GM23338 (cell line): ENCODE measurements around the gene ING2. TPM values are rescaled to one million over a fixed set of nuclear protein-coding genes. Genes with fewer than 3 reads are reported as not detected.
"Not testable (repeated sequence)": the region's sequence is repeated elsewhere in the genome, so short reads cannot be mapped to it uniquely, and the experiment has no call there.

Experiments
- ATAC-seq: fragments of 200-7000 bp; cut with Tn5 transposase; 3 replicates; pipeline ENCODE4 v1.9.1; 2020
- DNase-seq: peaks from one replicate; pipeline ENCODE4 v3.0.0-alpha.2; 2015; ENCODE audit warnings: low spot score
- H2AFZ ChIP-seq: fragments of 200-600 bp; sonication (generic); 2 replicates; pipeline ENCODE4 v1.8.0; 2016; ENCODE audit warnings: antibody characterized with exemption, mild to moderate bottlenecking, moderate library complexity
- H3F3A ChIP-seq: fragments of 200-600 bp; sonication (generic); replicated peaks from 2 replicates; pipeline ENCODE4 v1.8.0; 2017; ENCODE audit warnings: antibody characterized with exemption, mixed run types, low read depth
- H3K27ac ChIP-seq: fragments of 200-600 bp; sonication (generic); 2 replicates; pipeline ENCODE4 v1.6.1; 2016; ENCODE audit warnings: low read depth
- H3K27me3 ChIP-seq: fragments of 200-600 bp; sonication (generic); 2 replicates; pipeline ENCODE4 v1.8.0; 2016; ENCODE audit warnings: mild to moderate bottlenecking, mixed run types, moderate library complexity; ENCODE audit not compliant: insufficient read depth
- H3K36me3 ChIP-seq: fragments of 200-600 bp; sonication (generic); 2 replicates; pipeline ENCODE4 v1.8.0; 2016; ENCODE audit warnings: mild to moderate bottlenecking; ENCODE audit not compliant: insufficient read depth
- H3K4me1 ChIP-seq: fragments of 200-600 bp; sonication (generic); 2 replicates; pipeline ENCODE4 v1.8.0; 2016; ENCODE audit warnings: mild to moderate bottlenecking, moderate library complexity; ENCODE audit not compliant: insufficient read depth
- H3K4me2 ChIP-seq: fragments of 200-600 bp; sonication (generic); 2 replicates; pipeline ENCODE4 v1.7.1; 2017; ENCODE audit warnings: mixed run types
- H3K4me3 ChIP-seq: fragments of 200-600 bp; sonication (generic); 2 replicates; pipeline ENCODE4 v1.6.1; 2016; ENCODE audit warnings: mixed run types
- H3K79me2 ChIP-seq: fragments of 200-600 bp; sonication (generic); replicated peaks from 2 replicates; pipeline ENCODE4 v1.8.0; 2017; ENCODE audit warnings: mild to moderate bottlenecking; ENCODE audit not compliant: insufficient read depth
- H3K9me2 ChIP-seq: fragments of 200-600 bp; sonication (generic); 2 replicates; pipeline ENCODE4 v1.8.0; 2017; ENCODE audit not compliant: insufficient read depth
- H4K20me1 ChIP-seq: fragments of 200-600 bp; sonication (generic); replicated peaks from 2 replicates; pipeline ENCODE4 v1.8.0; 2017; ENCODE audit warnings: mild to moderate bottlenecking; ENCODE audit not compliant: insufficient read depth
- H3K27ac Mint-ChIP-seq: 2 replicates; pipeline ENCODE4 v1.8.0; 2020; ENCODE audit warnings: inconsistent platforms, mild to moderate bottlenecking, moderate library complexity, mixed read lengths
- H3K27me3 Mint-ChIP-seq: 3 replicates; pipeline ENCODE4 v1.8.0; 2022; ENCODE audit warnings: low read depth, mild to moderate bottlenecking, moderate library complexity, mixed read lengths, inconsistent platforms; ENCODE audit not compliant: insufficient read depth, poor library complexity
- H3K36me3 Mint-ChIP-seq: 3 replicates; pipeline ENCODE4 v1.8.0; 2021; ENCODE audit warnings: low read depth, mild to moderate bottlenecking, inconsistent platforms, moderate library complexity, mixed read lengths
- H3K4me1 Mint-ChIP-seq: 3 replicates; pipeline ENCODE4 v1.8.0; 2020; ENCODE audit warnings: mild to moderate bottlenecking, inconsistent platforms, mixed read lengths
- H3K4me3 Mint-ChIP-seq: 3 replicates; pipeline ENCODE4 v1.8.0; 2021; ENCODE audit warnings: moderate library complexity, mild to moderate bottlenecking, inconsistent platforms, mixed read lengths
- H3K9me3 Mint-ChIP-seq: 3 replicates; pipeline ENCODE4 v1.8.0; 2020; ENCODE audit warnings: moderate library complexity, mild to moderate bottlenecking, inconsistent platforms, mixed read lengths
- CREB1 ChIP-seq: fragments of 250-450 bp; sonication (Bioruptor Pico); IDR thresholded peaks from 2 replicates; pipeline ENCODE4 v1.5.0; 2020; ENCODE audit warnings: low read depth, mild to moderate bottlenecking, moderate library complexity
- EZH2 ChIP-seq: fragments of 200-600 bp; sonication (generic); IDR thresholded peaks from one replicate; pipeline ENCODE4 v1.8.0; 2017; ENCODE audit warnings: antibody characterized with exemption, mild to moderate bottlenecking, low read depth; ENCODE audit not compliant: unreplicated experiment
- JUNB ChIP-seq: IDR thresholded peaks from one replicate; pipeline ENCODE4 v1.6.1; 2016; ENCODE audit warnings: antibody characterized with exemption; ENCODE audit not compliant: unreplicated experiment
- NANOG ChIP-seq: IDR thresholded peaks from 2 replicates; pipeline ENCODE4 v1.6.1; 2016; ENCODE audit warnings: antibody characterized with exemption, borderline replicate concordance
- STAT1 ChIP-seq: IDR thresholded peaks from one replicate; pipeline ENCODE4 v1.6.1; 2016; ENCODE audit warnings: antibody characterized with exemption; ENCODE audit not compliant: unreplicated experiment
- ZNF114 ChIP-seq: fragments of 250-450 bp; sonication (Bioruptor Pico); IDR thresholded peaks from 2 replicates; pipeline ENCODE4 v1.5.0; 2020; ENCODE audit warnings: mild to moderate bottlenecking, moderate library complexity
- ZNF331 ChIP-seq: fragments of 250-450 bp; sonication (Bioruptor Pico); IDR thresholded peaks from 2 replicates; pipeline ENCODE4 v1.5.0; 2020; ENCODE audit warnings: low read depth, mild to moderate bottlenecking, moderate library complexity
- polyA plus RNA-seq: library from polyadenylated mRNA; unstranded; fragments of >200 nt; fragmentation: Nextera tagmentation; extraction: Ambion mirVana; gene quantifications from 2 replicates; pipeline ENCODE4 v1.2.1, GENCODE V29; 2016
- total RNA-seq: library from RNA; depleted of rRNA; stranded (reverse); fragments of >200 nt; shearing (Covaris generic); gene quantifications from 2 replicates; pipeline ENCODE4 v1.2.3, GENCODE V29; 2014
- TF ChIP-seq, protein P1 (sequence below): IDR thresholded peaks from 2 replicates; pipeline ENCODE4 v1.6.1; 2016; ENCODE audit warnings: antibody characterized with exemption
- TF ChIP-seq, protein P2 (sequence below), 2 experiments: fragments of 200-600 bp in 1 of 2; sonication (generic) in 1 of 2; conservative IDR thresholded peaks; 2 replicates each; pipeline versions ENCODE4 v1.5.1 to v1.6.1; 2016 to 2017; ENCODE audit warnings: antibody characterized with exemption in 2 of 2, low read depth in 2 of 2, mild to moderate bottlenecking in 2 of 2, moderate library complexity in 1 of 2
- TF ChIP-seq, protein P3 (sequence below): fragments of 250-450 bp; sonication (Bioruptor Pico); IDR thresholded peaks from 2 replicates; pipeline ENCODE4 v1.5.0; 2020; ENCODE audit warnings: mild to moderate bottlenecking, moderate library complexity

ING2 gene
- total and polyA plus RNA-seq, 2 experiments from 2014 or later: 21.5 to 34.2 TPM

DNA sequence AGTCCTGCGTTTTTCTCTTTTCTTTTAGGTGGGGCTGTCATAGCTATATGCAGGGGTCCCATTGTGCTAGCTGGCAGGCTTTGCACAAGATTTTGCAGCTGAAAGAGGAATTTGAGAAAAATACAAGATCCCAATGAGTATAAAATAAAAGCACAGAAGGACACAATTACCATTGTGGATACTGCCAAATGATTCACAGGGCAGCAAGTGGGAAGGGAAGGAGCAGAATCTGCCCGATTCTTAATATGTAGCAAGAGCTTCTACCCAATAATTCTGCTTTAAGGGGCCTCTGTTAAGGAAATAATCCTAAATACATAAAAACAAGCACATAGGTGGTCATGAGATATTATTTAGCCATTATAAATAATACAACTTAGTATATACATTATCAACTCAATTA, 25.9 kb upstream of the ING2 start (continued):
- TF ChIP-seq, protein P1, sequence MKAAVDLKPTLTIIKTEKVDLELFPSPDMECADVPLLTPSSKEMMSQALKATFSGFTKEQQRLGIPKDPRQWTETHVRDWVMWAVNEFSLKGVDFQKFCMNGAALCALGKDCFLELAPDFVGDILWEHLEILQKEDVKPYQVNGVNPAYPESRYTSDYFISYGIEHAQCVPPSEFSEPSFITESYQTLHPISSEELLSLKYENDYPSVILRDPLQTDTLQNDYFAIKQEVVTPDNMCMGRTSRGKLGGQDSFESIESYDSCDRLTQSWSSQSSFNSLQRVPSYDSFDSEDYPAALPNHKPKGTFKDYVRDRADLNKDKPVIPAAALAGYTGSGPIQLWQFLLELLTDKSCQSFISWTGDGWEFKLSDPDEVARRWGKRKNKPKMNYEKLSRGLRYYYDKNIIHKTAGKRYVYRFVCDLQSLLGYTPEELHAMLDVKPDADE: no peak

DNA sequence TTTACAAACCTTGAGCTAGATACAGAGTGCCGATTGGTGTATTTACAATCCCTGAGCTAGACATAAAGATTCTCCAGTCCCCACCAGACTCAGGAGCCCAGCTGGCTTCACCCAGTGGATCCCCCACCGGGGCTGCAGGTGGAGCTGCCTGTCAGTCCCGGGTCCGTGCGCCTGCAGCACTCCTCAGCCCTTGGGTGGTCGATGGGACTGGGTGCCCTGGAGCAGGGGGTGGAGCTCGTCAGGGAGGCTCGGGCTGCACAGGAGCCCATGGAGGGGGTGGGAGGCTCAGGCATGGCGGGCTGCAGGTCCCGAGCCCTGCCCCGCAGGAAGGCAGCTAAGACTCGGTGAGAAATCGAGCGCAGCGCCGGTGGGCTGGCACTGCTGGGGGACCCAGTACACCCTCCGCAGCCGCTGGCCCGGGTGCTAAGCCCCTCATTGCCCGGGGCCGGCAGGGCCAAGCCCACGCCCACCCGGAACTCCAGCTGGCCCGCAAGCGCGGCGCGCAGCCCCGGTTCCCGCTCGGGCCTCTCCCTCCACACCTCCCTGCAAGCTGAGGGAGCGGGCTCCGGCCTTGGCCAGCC, 22.3 kb upstream of the ING2 start:
- H3K4me1 Mint-ChIP-seq, H4K20me1 ChIP-seq, H2AFZ ChIP-seq, H3K9me2 ChIP-seq, H3K27me3 Mint-ChIP-seq, H3K27ac ChIP-seq, H3K4me1 ChIP-seq, H3K4me3 Mint-ChIP-seq, ATAC-seq, H3K9me3 Mint-ChIP-seq, H3K36me3 ChIP-seq, H3K79me2 ChIP-seq, DNase-seq, H3F3A ChIP-seq, H3K27me3 ChIP-seq, H3K4me3 ChIP-seq, H3K27ac Mint-ChIP-seq, H3K4me2 ChIP-seq: not testable (repeated sequence)
- H3K36me3 Mint-ChIP-seq: peaks cover 13% of the 10 kb centered on the region; the same call in 1 of the 3 replicates

DNA sequence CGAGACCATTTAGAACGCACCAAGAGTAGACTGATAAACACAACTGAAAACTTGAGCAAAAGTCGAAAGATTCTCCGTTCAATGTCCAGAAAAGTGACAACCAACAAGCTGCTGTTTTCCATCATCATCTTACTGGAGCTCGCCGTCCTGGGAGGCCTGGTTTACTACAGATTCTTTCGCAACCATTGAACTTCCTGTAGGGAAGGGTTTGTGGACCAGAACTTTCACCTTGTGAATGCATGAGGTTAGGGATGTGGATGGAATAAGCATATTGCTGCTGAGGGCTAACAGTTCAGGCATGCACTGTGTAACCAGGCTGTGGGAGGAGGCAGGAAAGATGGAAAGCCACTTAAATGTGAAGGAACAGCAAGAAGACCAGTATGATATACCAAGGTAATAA, 20.9 kb upstream of the ING2 start:
- Histone ChIP-seq H4K20me1 (no peaks in the 10 kb centered on the region), H3K4me3 (no peak overlapping the region), H3K4me1 (no peaks in the 10 kb centered on the region), H3K36me3 (no peaks in the 10 kb centered on the region), H3K27me3 (no peaks in the 10 kb centered on the region), H3K27ac (no peak overlapping the region), H3F3A (no peaks in the 10 kb centered on the region), H3K4me2 (no peak overlapping the region), H2AFZ (no peak overlapping the region), H3K79me2 (no peaks in the 10 kb centered on the region), H3K9me2 (no peaks in the 10 kb centered on the region)
- DNase-seq (no peak), ATAC-seq (no peak)
- peaks cover 13% of the 10 kb centered on the region; the same call in 1 of the 3 replicates for H3K36me3 Mint-ChIP-seq
- no peak overlapping the region for H3K4me3 Mint-ChIP-seq
- H3K9me3 Mint-ChIP-seq: peaks cover 6% of the 10 kb centered on the region
- H3K27ac Mint-ChIP-seq: no peak overlapping the region
- H3K4me1 Mint-ChIP-seq: no peaks in the 10 kb centered on the region
- no peaks in the 10 kb centered on the region for H3K27me3 Mint-ChIP-seq
- no peak for TF ChIP-seq ZNF331 (CRISPR knock-in tag)
- TF ChIP-seq, protein P1: no peak
- no peak for TF ChIP-seq ZNF114 (CRISPR knock-in tag)
- TF ChIP-seq, protein P2, sequence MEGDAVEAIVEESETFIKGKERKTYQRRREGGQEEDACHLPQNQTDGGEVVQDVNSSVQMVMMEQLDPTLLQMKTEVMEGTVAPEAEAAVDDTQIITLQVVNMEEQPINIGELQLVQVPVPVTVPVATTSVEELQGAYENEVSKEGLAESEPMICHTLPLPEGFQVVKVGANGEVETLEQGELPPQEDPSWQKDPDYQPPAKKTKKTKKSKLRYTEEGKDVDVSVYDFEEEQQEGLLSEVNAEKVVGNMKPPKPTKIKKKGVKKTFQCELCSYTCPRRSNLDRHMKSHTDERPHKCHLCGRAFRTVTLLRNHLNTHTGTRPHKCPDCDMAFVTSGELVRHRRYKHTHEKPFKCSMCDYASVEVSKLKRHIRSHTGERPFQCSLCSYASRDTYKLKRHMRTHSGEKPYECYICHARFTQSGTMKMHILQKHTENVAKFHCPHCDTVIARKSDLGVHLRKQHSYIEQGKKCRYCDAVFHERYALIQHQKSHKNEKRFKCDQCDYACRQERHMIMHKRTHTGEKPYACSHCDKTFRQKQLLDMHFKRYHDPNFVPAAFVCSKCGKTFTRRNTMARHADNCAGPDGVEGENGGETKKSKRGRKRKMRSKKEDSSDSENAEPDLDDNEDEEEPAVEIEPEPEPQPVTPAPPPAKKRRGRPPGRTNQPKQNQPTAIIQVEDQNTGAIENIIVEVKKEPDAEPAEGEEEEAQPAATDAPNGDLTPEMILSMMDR (conservative IDR thresholded peaks at IDR 0.05; ENCODE audit: low read depth in 2 of 2): no peak
- TF ChIP-seq STAT1: no peak
- TF ChIP-seq CREB1 (CRISPR knock-in tag): no peak
- TF ChIP-seq EZH2: no peak
- no peak for TF ChIP-seq NANOG
- TF ChIP-seq, protein P3, sequence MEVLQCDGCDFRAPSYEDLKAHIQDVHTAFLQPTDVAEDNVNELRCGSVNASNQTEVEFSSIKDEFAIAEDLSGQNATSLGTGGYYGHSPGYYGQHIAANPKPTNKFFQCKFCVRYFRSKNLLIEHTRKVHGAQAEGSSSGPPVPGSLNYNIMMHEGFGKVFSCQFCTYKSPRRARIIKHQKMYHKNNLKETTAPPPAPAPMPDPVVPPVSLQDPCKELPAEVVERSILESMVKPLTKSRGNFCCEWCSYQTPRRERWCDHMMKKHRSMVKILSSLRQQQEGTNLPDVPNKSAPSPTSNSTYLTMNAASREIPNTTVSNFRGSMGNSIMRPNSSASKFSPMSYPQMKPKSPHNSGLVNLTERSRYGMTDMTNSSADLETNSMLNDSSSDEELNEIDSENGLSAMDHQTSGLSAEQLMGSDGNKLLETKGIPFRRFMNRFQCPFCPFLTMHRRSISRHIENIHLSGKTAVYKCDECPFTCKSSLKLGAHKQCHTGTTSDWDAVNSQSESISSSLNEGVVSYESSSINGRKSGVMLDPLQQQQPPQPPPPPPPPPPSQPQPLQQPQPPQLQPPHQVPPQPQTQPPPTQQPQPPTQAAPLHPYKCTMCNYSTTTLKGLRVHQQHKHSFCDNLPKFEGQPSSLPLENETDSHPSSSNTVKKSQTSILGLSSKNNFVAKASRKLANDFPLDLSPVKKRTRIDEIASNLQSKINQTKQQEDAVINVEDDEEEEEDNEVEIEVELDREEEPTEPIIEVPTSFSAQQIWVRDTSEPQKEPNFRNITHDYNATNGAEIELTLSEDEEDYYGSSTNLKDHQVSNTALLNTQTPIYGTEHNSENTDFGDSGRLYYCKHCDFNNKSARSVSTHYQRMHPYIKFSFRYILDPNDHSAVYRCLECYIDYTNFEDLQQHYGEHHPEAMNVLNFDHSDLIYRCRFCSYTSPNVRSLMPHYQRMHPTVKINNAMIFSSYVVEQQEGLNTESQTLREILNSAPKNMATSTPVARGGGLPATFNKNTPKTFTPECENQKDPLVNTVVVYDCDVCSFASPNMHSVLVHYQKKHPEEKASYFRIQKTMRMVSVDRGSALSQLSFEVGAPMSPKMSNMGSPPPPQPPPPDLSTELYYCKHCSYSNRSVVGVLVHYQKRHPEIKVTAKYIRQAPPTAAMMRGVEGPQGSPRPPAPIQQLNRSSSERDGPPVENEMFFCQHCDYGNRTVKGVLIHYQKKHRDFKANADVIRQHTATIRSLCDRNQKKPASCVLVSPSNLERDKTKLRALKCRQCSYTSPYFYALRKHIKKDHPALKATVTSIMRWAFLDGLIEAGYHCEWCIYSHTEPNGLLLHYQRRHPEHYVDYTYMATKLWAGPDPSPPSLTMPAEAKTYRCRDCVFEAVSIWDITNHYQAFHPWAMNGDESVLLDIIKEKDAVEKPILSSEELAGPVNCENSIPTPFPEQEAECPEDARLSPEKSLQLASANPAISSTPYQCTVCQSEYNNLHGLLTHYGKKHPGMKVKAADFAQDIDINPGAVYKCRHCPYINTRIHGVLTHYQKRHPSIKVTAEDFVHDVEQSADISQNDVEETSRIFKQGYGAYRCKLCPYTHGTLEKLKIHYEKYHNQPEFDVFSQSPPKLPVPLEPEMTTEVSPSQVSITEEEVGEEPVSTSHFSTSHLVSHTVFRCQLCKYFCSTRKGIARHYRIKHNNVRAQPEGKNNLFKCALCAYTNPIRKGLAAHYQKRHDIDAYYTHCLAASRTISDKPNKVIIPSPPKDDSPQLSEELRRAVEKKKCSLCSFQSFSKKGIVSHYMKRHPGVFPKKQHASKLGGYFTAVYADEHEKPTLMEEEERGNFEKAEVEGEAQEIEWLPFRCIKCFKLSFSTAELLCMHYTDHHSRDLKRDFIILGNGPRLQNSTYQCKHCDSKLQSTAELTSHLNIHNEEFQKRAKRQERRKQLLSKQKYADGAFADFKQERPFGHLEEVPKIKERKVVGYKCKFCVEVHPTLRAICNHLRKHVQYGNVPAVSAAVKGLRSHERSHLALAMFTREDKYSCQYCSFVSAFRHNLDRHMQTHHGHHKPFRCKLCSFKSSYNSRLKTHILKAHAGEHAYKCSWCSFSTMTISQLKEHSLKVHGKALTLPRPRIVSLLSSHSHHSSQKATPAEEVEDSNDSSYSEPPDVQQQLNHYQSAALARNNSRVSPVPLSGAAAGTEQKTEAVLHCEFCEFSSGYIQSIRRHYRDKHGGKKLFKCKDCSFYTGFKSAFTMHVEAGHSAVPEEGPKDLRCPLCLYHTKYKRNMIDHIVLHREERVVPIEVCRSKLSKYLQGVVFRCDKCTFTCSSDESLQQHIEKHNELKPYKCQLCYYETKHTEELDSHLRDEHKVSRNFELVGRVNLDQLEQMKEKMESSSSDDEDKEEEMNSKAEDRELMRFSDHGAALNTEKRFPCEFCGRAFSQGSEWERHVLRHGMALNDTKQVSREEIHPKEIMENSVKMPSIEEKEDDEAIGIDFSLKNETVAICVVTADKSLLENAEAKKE (CRISPR knock-in tag): no peak
- TF ChIP-seq JUNB: no peak
